Liver (tissue), 3 donors: ENCODE measurements around the gene B3GAT1.

Experiments
- GABPA ChIP-seq, 2 donors: IDR thresholded peaks in 1 of 2; conservative IDR thresholded peaks in 1 of 2; 2 replicates each; pipeline ENCODE4 v1.6.1; 2016; ENCODE audit warnings: antibody characterized with exemption in 2 of 2, mild to moderate bottlenecking in 1 of 2, moderate library complexity in 1 of 2
- SP1 ChIP-seq: IDR thresholded peaks from 2 replicates; pipeline ENCODE4 v1.6.1; 2018; ENCODE audit warnings: antibody characterized with exemption, mild to moderate bottlenecking
- TF ChIP-seq, protein P1 (sequence below): fragments of 150-350 bp; IDR thresholded peaks from 2 replicates; pipeline ENCODE4 v1.5.1; 2017; ENCODE audit warnings: improper control_type of control experiment, low read depth, low read length; ENCODE audit not compliant: missing input control
- TF ChIP-seq, protein P2 (sequence below): IDR thresholded peaks from 2 replicates; pipeline ENCODE4 v1.6.1; 2016; ENCODE audit warnings: antibody characterized with exemption
- TF ChIP-seq, protein P3 (sequence below): IDR thresholded peaks from 2 replicates; pipeline ENCODE4 v1.6.1; 2016; ENCODE audit warnings: antibody characterized with exemption, mild to moderate bottlenecking
- donor health status: healthy.
- donor health status: healthy.

DNA sequence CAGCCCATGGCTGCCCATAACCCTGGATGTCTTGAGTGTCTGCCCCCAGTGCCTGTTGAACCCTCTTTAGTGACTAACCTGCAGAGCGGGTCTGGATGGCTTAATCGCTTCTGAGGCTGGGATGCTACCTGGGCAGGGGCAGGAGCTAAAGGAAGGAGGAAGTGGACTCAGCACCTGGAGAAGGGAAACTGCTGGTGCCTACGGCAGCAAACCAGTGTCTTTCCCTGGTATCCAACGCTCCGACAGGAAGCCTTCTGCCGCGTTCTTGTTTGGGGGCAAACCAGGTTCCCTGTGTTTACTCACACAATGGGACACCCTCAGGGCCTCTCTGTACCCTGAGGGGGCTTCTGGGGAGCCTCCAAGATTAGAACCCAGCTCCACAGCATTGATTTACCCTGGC is 38.1 kb upstream of the B3GAT1 start:
- TF ChIP-seq, protein P1, sequence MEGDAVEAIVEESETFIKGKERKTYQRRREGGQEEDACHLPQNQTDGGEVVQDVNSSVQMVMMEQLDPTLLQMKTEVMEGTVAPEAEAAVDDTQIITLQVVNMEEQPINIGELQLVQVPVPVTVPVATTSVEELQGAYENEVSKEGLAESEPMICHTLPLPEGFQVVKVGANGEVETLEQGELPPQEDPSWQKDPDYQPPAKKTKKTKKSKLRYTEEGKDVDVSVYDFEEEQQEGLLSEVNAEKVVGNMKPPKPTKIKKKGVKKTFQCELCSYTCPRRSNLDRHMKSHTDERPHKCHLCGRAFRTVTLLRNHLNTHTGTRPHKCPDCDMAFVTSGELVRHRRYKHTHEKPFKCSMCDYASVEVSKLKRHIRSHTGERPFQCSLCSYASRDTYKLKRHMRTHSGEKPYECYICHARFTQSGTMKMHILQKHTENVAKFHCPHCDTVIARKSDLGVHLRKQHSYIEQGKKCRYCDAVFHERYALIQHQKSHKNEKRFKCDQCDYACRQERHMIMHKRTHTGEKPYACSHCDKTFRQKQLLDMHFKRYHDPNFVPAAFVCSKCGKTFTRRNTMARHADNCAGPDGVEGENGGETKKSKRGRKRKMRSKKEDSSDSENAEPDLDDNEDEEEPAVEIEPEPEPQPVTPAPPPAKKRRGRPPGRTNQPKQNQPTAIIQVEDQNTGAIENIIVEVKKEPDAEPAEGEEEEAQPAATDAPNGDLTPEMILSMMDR, result no peak
- TF ChIP-seq, protein P2, sequence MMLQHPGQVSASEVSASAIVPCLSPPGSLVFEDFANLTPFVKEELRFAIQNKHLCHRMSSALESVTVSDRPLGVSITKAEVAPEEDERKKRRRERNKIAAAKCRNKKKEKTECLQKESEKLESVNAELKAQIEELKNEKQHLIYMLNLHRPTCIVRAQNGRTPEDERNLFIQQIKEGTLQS, result no peak
- TF ChIP-seq, protein P3, sequence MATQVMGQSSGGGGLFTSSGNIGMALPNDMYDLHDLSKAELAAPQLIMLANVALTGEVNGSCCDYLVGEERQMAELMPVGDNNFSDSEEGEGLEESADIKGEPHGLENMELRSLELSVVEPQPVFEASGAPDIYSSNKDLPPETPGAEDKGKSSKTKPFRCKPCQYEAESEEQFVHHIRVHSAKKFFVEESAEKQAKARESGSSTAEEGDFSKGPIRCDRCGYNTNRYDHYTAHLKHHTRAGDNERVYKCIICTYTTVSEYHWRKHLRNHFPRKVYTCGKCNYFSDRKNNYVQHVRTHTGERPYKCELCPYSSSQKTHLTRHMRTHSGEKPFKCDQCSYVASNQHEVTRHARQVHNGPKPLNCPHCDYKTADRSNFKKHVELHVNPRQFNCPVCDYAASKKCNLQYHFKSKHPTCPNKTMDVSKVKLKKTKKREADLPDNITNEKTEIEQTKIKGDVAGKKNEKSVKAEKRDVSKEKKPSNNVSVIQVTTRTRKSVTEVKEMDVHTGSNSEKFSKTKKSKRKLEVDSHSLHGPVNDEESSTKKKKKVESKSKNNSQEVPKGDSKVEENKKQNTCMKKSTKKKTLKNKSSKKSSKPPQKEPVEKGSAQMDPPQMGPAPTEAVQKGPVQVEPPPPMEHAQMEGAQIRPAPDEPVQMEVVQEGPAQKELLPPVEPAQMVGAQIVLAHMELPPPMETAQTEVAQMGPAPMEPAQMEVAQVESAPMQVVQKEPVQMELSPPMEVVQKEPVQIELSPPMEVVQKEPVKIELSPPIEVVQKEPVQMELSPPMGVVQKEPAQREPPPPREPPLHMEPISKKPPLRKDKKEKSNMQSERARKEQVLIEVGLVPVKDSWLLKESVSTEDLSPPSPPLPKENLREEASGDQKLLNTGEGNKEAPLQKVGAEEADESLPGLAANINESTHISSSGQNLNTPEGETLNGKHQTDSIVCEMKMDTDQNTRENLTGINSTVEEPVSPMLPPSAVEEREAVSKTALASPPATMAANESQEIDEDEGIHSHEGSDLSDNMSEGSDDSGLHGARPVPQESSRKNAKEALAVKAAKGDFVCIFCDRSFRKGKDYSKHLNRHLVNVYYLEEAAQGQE, result no peak
- TF ChIP-seq SP1, result no peak
- no peak for TF ChIP-seq GABPA (IDR thresholded peaks at IDR 0.05 in 1 of 2, conservative IDR thresholded peaks at IDR 0.05 in 1 of 2)
